Endometrium (tissue), 2 donors: ENCODE data around the gene ABHD16B.
A peak's percentile ranks its signal among the peaks of the same experiment; 100 is the strongest.
"Not testable (repeated sequence)": the region's sequence is repeated elsewhere in the genome, so short reads cannot be mapped to it uniquely, and the experiment has no call there.

ENCODE experiments used
- FAIRE-seq: peaks from 2 replicates; lab custom pipeline; 2012; peaks lifted over from hg19 to GRCh38; lab: Jason Lieb, UNC
- donor health status: control.
- donor health status: control.

Gene ABHD16B

GRCh38 chr20:63835021-63835858 lies 26.1 kb upstream of the ABHD16B start:
- FAIRE-seq: peak; percentile 72

GRCh38 chr20:63836458-63837344 lies 24.6 kb upstream of the ABHD16B start:
- no peak for FAIRE-seq

DNA sequence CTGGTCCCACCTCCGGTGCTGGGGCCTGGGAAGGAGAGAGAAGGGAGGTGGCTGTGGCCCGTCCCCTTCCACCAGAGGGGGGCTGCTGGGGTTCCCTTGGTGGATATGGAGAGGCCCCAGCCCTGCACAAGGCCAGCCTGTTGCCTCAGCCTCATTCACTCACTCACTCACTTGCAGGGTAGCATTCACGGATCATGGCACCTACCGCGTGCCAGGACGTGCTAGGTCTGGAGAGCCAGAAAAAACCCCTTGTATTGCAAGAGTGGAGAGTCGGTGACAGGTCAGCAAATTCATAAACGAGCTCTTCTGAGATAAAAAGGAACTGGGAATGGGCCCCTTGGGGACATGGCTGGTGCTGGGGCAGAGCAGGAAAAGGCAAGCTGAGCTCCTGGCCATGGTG lies 23.8 kb upstream of the ABHD16B start:
- FAIRE-seq: no peak

- FAIRE-seq: no peak
These were observed 21.7 kb upstream of the ABHD16B start for GRCh38 chr20:63839620-63840019.

GRCh38 chr20:63840405-63840828 lies 20.9 kb upstream of the ABHD16B start:
- FAIRE-seq: no peak

DNA sequence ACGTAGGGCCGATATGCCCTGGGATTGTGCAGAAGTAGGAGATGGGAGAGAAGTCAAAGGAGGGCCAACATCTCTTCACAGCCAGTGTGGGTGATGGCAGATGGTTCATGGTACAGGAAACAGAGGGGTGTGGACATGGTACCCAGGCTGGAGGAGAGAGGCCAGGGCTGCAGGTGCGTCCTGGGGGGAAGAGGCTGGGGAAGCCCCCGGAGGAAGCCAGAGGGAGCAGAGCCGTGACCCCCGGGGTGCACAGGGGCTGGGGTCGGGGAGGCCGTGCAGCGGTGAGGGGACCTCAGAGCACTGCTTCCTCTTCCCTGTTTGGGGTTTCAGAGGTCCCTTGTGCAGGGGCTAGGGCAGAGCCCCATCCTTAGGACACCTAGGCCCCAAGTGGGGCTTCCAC lies 19.0 kb upstream of the ABHD16B start:
- no peak for FAIRE-seq

- no peak for FAIRE-seq
These were observed 18.1 kb upstream of the ABHD16B start for GRCh38 chr20:63843222-63843621.

DNA sequence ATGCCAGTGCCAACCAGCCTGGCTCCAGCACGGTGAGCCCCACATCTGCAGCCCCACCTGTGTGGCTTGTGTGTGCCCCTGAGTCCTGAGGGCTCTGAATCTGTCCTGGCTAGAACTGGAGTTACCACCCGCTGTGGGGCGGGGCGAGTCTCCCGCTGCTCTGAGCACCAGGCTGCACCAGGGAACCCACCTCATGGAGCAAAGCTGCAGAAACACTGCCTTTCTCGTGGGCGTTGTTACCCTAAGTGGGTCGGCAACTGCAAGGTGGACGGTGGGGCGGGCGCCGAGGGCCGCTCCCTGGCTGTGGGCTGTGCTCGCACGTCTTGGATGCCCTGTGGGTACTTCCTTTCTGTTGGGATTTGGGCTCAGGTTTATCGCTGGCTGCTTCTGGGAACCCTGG lies 17.5 kb upstream of the ABHD16B start:
- no peak for FAIRE-seq

DNA sequence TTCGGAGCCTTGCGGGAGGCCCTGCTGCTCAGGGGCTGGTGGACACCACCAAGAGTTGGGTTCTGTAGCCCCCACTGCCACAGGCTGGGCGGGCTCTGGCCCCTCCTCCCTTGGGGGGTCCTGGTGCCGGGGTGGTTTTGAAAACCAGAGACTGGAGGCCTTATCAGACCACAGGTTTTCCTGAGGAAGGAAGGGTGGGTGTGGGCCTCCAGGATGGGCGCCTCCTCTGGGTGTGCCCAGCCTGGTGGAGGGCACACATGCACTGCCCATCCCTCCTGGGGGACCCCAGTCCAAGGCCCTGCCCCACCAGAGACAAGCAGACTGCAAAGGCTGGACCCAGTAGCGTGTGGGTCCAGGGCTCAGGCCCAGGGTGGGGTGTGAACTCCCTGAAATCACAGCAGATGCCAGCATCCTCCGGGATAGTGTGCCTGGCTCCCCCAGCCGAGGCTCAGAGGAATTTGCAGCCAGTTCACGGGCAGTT lies 16.7 kb upstream of the ABHD16B start:
- no peak for FAIRE-seq

GRCh38 chr20:63846128-63846771 lies 15.0 kb upstream of the ABHD16B start:
- FAIRE-seq: no peak

DNA sequence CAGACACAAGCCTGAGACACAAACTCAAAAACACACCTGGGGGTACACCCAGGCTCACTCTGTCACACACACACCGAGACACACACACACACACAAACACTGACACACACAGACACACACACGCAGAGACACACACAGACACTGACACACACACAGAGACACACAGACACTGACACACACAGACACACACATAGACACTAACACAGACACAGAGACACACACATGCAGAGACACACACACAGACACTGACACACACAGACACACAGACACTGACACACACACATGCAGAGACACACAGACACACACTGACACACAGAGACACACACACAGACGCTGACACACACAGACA lies 14.4 kb upstream of the ABHD16B start:
- no peak for FAIRE-seq

GRCh38 chr20:63847237-63848002 lies 13.9 kb upstream of the ABHD16B start:
- FAIRE-seq: no peak

DNA sequence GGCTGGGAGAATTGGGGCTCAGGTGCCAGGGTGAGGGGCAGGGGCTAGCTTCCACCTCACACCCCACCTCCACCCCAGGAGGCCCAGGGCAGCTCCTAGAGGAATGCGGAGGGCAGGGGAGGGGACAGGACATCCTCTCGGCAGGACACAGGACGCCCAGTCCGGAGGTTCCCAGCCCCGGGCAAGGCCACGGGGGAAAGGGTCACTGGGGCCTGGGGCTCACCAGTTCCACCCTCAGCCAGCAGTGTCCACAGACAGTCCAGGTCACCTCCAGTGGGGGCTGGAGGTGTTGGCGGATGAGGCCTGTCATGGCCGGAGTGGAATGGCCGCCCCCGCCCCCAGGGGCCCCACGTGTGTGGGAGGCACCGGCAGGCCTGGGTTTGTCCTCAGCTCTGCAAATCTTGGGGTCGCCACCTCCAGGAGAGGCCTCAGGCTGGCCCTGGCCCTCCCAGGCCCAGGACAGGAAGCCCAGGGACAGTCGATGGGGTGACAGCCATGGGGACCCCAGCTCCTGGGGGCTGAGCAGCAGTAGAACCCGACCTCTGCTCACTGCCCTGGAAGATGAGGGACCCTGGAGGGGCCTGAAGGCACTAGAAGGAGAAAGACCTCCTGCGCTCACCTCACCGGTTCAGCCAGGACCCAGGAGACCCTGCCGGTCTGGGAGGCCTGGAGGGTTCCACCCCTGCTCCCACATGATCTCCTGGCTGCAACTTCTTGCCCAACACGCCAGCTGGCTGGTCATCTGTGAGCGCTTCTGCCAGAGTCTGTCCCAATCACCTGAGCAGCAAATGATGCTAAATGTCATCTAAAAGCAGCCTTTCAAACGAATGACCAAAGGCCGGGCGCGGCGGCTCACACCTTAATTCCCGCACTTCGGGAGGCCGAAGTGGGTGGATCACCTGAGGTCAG lies 13.0 kb upstream of the ABHD16B start:
- FAIRE-seq: no peak

DNA sequence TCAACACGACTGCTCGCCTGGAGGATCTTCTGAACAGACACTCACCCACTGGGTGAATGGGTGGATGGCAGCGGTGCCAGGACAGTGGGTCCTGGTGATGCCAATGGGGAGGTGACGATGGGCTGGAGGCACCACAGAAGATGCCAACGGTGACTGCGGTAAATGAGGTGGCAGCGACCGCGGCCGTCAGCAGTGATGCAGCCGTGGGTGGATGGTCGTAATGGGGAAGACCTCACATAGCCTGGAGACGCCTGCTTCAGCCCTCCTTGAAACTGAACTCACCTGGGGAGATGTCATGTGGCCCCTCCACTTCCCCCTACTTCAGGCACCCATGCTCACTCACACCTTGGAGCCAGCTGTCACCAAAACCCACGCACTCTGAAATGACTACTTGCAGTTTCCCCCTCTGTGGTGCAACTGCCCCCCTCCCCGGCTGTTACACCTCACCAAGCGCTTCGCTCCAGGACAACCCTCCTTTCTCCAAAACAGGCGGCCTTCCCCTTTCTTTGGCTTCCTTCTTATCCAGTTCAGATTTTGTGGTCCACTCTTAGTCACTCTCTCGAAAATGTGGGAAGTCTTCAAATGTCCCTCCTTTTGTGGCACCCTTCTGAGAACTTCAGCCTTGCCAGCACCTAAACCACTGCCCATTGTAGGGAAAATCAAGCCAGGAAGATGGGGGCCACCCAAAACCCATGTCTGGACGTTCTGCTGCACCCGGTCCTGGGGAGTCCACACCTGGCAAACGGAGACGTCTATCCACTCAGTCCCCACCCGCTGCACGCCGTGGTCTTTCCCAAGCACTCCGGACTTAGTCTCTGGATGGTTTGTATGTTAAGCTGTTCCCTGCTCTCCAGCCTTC lies 10.4 kb upstream of the ABHD16B start:
- no peak for FAIRE-seq

GRCh38 chr20:63851548-63851943 lies 9.8 kb upstream of the ABHD16B start:
- not testable (repeated sequence) for FAIRE-seq

GRCh38 chr20:63853733-63854068 lies 7.6 kb upstream of the ABHD16B start:
- not testable (repeated sequence) for FAIRE-seq

DNA sequence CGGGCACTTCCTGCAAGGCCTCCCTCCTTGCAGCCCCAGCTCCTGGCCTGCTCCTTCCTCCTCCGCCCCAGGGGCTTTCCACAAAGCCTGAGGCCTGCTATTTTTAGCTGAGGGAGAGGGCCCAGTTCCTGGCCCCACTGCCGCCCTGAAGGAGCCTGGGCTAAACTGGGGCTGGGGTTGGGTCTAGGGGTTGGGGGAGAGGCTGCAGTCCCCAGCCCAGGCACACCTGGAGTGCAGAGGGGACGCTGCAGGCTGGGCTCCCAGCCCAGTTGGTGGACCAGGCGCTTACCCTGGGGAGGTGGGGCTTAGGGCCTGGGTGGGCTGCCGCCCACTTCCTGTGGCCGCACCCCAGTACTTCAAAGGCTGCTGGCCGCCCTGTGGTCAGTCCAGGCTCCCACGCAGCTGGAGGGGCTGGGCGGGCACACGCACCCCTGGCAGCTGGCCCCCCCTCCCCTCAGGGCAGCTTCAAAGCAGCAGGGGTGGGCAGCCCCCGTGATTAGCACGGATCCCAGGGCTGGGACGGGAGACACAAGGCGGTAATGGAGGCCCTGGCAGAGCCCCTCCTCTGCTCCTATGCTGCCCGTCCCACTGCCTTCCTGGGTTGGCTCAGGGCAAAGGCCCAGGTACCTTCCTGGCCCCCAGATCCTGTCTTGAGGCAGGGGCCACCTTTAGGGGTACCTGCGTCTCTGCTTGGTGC lies 7.1 kb upstream of the ABHD16B start:
- no peak for FAIRE-seq

DNA sequence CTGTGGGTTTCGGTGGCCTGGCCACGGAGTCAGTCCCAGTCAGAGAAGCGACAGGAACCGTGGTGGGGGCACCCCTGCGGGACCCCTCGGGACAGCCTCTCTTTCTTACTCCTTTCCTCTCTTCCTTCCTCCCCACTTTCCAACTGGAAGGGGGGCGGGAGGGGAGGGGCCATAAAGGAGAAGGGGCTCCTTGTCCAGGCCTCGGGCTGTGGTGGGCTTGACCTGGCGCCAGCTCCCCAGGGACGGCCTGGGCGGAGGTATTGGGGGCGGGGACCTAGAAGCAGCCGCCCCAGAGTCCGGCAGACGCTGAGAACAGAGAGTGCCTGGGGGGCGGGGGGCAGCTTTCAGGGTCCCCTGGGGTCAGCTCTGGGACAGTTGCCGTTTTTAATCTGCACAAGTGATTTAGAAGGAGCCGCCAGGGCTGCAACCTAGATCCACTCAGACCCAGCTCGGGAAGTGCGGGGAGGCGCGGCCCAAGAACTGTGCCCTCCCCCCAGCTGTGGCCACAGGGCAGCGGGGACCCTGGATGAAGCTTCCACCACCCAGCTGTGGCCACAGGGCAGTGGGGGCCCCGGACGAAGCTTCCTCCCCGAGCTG lies 6.4 kb upstream of the ABHD16B start:
- FAIRE-seq: no peak
